PC-3 (cell line): ENCODE results near the gene ADCY2.

Experiments
- EZH2 ChIP-seq: fragments of 300-600 bp; sonication (generic); IDR thresholded peaks from one replicate; pipeline ENCODE4 v1.6.1; 2017; ENCODE audit warnings: antibody characterized with exemption, mild to moderate bottlenecking, low read length; ENCODE audit not compliant: unreplicated experiment
- TF ChIP-seq, protein P1 (sequence below): fragments of 300-600 bp; sonication (generic); conservative IDR thresholded peaks from 2 replicates; pipeline ENCODE4 v1.5.1; 2017; ENCODE audit warnings: antibody characterized with exemption, low read depth, mild to moderate bottlenecking, low read length

DNA sequence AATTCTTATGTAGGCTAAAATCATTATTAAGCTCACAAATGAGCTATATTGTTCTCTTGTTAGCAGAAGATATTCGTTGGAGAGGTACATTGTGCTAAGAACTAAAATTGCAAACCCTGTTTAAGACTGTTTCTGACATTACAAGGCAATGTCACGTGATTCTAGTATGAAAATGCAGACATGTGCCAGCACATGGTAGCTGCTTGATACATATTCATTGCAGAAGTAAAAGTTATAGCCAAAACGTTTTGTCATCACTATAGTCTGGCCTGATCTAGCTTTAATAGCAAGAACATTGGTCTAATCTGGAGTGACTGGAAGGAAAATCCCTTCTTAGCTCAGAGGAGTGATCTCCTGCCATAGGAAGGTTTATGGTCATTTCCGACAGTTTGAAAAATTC, 310.3 kb downstream of the ADCY2 start:
- TF ChIP-seq, protein P1, sequence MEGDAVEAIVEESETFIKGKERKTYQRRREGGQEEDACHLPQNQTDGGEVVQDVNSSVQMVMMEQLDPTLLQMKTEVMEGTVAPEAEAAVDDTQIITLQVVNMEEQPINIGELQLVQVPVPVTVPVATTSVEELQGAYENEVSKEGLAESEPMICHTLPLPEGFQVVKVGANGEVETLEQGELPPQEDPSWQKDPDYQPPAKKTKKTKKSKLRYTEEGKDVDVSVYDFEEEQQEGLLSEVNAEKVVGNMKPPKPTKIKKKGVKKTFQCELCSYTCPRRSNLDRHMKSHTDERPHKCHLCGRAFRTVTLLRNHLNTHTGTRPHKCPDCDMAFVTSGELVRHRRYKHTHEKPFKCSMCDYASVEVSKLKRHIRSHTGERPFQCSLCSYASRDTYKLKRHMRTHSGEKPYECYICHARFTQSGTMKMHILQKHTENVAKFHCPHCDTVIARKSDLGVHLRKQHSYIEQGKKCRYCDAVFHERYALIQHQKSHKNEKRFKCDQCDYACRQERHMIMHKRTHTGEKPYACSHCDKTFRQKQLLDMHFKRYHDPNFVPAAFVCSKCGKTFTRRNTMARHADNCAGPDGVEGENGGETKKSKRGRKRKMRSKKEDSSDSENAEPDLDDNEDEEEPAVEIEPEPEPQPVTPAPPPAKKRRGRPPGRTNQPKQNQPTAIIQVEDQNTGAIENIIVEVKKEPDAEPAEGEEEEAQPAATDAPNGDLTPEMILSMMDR, result no peak
- TF ChIP-seq EZH2, result no peak
